ENCODE data around the gene PACRG.

PACRG gene

DNA sequence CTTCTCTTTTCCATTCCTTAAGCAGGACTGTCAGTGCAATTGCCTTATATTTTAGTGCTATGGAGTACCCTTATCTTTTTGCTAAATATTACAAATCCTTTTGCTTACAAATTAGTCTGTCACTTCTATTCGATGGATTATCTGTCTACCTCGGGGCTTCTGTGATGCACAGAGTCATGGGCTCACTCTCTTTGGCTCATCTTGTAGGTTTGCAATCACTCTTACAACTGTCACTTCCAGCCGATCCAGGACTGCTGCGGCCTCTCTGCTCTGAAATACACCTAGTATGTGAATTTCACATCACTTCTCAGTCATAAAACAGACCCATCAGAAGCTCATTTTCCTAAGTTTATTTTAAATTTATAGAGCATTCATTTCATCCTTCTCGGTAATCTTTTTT, 393.5 kb downstream of the PACRG start:
- Histone ChIP-seq H3K27me3 (no peaks in the 10 kb centered on the region), H3K4me3 (no peak overlapping the region), H3K4me2 (no peak overlapping the region), H3K36me3 (no peaks in the 10 kb centered on the region), H3K9me3 (replicated peaks in 1 of 11) (peaks cover 0 to 5% (median 0%) of the 10 kb centered on the region in 11 experiments; a peak in 1 of 22 replicates), H3K4me1 (peaks cover 0 to 5% (median 0%) of the 10 kb centered on the region in 10 experiments; a peak in 2 of 20 replicates), H3K9ac (no peak overlapping the region), H4K20me1 (no peaks in the 10 kb centered on the region), H3K27ac (no peak overlapping the region)
- TF ChIP-seq Cebpa-rat (IDR thresholded peaks at IDR 0.05) = no peak

DNA sequence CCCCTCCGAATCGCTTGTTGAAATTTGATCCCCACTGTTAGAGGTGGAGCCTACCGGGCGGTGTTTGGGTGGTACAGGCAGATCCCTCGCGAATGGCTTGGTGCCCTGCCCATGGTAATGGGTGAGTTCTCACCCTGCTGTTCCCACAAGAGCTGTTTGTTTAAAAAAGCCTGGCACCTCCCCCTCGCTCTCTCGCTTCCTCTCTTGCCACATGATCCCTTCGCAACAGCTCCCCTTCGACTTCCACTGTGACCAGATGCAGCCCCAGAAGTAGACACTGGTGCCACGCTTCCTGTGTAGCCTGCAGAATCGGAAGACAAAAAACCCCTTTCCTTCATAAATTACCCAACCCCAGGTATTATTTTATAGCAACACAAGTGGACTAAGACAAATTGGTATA, 394.6 kb downstream of the PACRG start:
- Histone ChIP-seq H4K20me1 (no peaks in the 10 kb centered on the region), H3K27me3 (no peaks in the 10 kb centered on the region), H3K4me1 (peaks cover 0 to 5% (median 0%) of the 10 kb centered on the region in 10 experiments; a peak in 2 of 20 replicates), H3K9me3 (replicated peaks in 1 of 11) (peaks cover 0 to 5% (median 0%) of the 10 kb centered on the region in 11 experiments; a peak in 1 of 22 replicates), H3K36me3 (no peaks in the 10 kb centered on the region), H3K27ac (no peak overlapping the region), H3K9ac (no peak overlapping the region), H3K4me3 (no peak overlapping the region), H3K4me2 (no peak overlapping the region)
- TF ChIP-seq Cebpa-rat (IDR thresholded peaks at IDR 0.05) = no peak

DNA sequence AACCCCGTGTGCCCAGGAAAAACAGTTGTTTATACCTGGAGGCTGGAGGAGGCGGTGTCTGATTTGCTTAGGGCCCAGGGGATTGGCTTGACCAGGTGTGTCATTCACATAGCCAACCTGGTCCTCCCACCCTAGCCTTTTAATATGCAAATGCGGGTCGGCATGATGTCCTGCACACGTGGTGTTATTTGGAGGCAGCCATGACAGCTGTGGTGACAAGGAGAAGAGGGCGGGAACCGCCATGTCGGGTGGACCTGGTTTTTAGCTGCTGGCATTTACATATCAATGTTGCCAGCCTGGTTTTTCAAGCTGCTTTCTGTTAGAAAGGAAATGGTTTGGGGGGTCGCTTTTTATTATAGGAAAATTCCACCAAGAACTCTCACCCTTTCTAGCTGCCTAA, 395.3 kb downstream of the PACRG start:
- Histone ChIP-seq H3K9me3 (replicated peaks in 1 of 11) (peaks cover 0 to 5% (median 0%) of the 10 kb centered on the region in 11 experiments; a peak in 1 of 22 replicates), H4K20me1 (no peaks in the 10 kb centered on the region), H3K27me3 (no peaks in the 10 kb centered on the region), H3K9ac (no peak overlapping the region), H3K4me2 (no peak overlapping the region), H3K4me3 (no peak overlapping the region), H3K4me1 (peaks cover 0 to 5% (median 0%) of the 10 kb centered on the region in 10 experiments; a peak in 2 of 20 replicates), H3K27ac (no peak overlapping the region), H3K36me3 (no peaks in the 10 kb centered on the region)
- no peak for TF ChIP-seq Cebpa-rat (IDR thresholded peaks at IDR 0.05)

DNA sequence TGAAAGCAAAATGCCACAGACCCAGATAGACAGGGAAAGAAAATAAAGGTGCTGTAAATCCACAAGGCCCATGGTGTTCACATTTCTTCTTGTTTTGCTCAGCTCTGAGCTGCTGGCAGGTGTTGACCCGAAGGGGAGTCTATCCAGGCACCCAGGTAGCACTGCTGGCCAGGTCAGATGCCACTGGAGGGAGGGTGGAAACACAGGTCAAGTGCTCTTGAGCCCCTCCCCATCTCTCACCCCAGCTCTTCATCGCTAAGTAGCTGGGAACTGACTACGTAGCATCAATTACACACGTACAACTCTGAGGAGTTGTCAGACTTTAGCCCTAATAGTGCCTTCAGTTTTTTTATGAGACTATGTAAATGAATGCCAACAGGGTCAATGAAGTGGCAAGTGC, 399.0 kb downstream of the PACRG start:
- no peak for TF ChIP-seq Cebpa-rat (IDR thresholded peaks at IDR 0.05)

DNA sequence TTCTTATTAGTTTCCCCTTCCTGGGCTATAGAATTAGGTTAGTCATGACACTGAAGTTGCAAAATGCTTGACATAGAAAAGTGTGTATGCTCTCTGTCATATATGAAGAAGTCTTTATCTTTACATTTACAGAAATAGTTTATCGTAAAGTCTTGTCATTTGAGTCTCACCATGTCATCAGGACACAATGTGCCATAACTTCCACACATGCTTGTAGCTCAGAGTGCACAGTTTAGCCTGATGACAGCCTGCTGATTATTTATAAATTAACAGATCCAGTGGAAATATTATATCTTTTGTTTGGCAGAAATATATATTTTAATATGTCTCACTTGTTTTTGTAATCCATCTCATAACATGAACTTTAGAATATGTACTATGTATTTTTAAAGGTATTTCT, 399.8 kb downstream of the PACRG start:
- H3K4me1 ChIP-seq = peaks cover 0 to under 1% (median 0%) of the 10 kb centered on the region in 10 experiments; a peak in 1 of 20 replicates

More for the DNA sequence above, 399.0 kb downstream of the PACRG start:
- H3K4me3 ChIP-seq = no peak overlapping the region
- no peak overlapping the region for H3K9ac ChIP-seq
- no peaks in the 10 kb centered on the region for H4K20me1 ChIP-seq
- no peak overlapping the region for H3K4me2 ChIP-seq
- H3K9me3 ChIP-seq (replicated peaks in 1 of 11) = peaks cover 0 to 5% (median 0%) of the 10 kb centered on the region in 11 experiments; a peak in 1 of 22 replicates
- H3K36me3 ChIP-seq = no peaks in the 10 kb centered on the region
- H3K4me1 ChIP-seq = peaks cover 0 to 5% (median 0%) of the 10 kb centered on the region in 10 experiments; a peak in 2 of 20 replicates
- no peak overlapping the region for H3K27ac ChIP-seq
- no peaks in the 10 kb centered on the region for H3K27me3 ChIP-seq

DNA sequence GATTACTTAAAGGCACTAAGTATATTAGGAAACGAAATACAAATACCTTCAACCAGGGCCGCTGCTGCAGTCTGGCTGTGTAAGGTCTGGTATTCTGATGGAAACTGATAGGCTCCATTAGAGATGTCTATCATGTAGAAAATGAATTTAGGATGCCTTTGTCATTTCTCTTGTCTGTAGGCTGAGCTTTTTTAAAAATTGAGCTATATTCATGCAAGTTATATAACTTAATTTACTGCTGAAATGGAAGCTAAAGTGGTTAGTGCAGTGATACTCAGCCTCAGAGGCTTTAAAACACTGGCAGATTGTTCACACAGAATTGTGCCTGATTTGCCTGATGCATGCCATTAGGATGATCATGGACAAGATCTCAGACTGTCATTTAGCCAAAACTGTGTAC, 400.6 kb downstream of the PACRG start:
- H3K27ac ChIP-seq = no peak overlapping the region
- no peak for TF ChIP-seq Cebpa-rat (IDR thresholded peaks at IDR 0.05)
- H4K20me1 ChIP-seq = no peaks in the 10 kb centered on the region
- no peaks in the 10 kb centered on the region for H3K27me3 ChIP-seq
- no peak overlapping the region for H3K4me3 ChIP-seq
- H3K9me3 ChIP-seq (replicated peaks in 1 of 11) = no peaks in the 10 kb centered on the region
- no peaks in the 10 kb centered on the region for H3K4me1 ChIP-seq
- no peak overlapping the region for H3K4me2 ChIP-seq
- H3K36me3 ChIP-seq = no peaks in the 10 kb centered on the region
- H3K9ac ChIP-seq = no peak overlapping the region

More for the DNA sequence above, 399.8 kb downstream of the PACRG start:
- Histone ChIP-seq H4K20me1 (no peaks in the 10 kb centered on the region), H3K9ac (no peak overlapping the region), H3K27ac (no peak overlapping the region), H3K36me3 (no peaks in the 10 kb centered on the region), H3K4me3 (no peak overlapping the region), H3K4me2 (no peak overlapping the region), H3K27me3 (no peaks in the 10 kb centered on the region), H3K9me3 (replicated peaks in 1 of 11) (0 out of 22 replicates have a peak, but pooled peaks cover 0 to under 1% (median 0%) of the 10 kb centered on the region in 11 experiments)
- TF ChIP-seq Cebpa-rat (IDR thresholded peaks at IDR 0.05) = no peak

DNA sequence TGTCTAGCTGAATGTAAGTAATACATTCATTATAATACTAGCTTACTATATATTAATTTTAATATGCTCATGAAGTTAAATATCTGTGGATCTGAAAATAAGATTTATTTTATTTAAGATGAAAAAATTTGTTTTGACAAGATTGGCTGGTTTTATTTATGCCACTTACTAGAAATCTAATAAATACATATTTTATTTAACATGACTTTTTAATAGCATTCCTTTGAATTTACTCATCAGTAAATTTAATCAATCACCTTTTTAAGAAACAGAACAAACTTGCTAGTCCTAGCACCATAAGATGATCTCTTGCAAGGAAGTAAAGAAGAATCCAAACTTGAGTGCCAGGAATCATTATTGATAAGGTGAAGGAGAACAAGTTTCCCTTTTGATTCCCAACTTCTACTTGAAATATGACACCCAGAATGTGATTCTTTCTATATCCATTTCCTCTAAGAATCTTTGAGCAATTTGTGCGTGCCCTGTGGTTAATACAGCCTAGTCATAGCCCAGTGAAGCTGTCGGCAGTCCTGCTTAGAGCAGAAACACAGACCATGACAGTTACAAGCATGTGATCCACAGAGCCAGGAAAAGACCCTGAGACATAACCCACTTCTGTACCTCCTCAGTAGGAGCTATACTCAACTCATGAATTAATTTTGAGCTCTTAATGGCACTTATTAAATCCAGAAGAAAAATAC, 404.4 kb downstream of the PACRG start:
- Histone ChIP-seq H3K4me2 (no peak overlapping the region), H3K4me3 (no peak overlapping the region), H3K9me3 (replicated peaks in 1 of 11) (no peaks in the 10 kb centered on the region), H4K20me1 (no peaks in the 10 kb centered on the region), H3K9ac (no peak overlapping the region), H3K36me3 (no peaks in the 10 kb centered on the region), H3K27ac (no peak overlapping the region), H3K27me3 (no peaks in the 10 kb centered on the region), H3K4me1 (no peaks in the 10 kb centered on the region)
- TF ChIP-seq Cebpa-rat (IDR thresholded peaks at IDR 0.05) = no peak

DNA sequence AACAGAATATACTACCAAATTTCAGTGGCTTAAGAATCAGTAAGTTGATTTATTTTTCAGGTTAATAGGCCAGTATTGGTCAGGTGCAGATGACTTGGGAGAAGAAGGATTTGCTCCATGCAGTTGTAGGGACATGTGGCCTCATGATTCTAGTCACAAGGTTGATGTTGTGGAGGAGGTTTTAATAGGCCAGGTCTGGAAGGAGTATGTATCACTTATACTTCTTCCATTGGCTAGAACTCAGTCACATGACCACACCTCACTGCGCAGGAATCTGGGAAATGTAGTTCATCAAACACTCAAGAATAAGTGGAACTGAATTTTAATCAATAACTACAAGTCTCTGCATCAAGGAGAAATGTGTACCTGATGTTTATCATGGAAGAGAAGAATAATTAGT, 405.2 kb downstream of the PACRG start:
- H3K4me3 ChIP-seq = no peak overlapping the region
- no peaks in the 10 kb centered on the region for H3K36me3 ChIP-seq
- no peak for TF ChIP-seq Cebpa-rat (IDR thresholded peaks at IDR 0.05)

DNA sequence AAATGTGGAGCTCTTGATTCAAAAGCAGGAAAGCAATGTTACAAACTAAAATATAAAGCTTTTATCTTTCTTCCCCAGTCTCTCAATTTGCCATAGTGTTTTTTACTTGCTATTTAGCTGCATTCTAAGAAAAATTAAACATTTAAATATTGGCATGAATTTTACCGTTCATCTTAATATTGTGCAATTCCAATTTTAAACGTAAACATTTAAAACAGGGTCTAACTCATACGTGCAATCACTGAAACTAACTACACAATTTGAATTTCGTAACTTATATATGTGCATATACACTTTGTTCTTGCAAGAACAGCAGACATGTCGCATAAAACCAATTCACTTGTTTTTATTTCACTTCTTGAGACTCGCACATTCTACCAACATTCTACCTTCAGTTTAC, 405.9 kb downstream of the PACRG start:
- no peaks in the 10 kb centered on the region for H3K4me1 ChIP-seq
- H3K4me3 ChIP-seq = no peak overlapping the region
- TF ChIP-seq Cebpa-rat (IDR thresholded peaks at IDR 0.05) = no peak; a peak in 1 of 22 replicates

More for the DNA sequence above, 405.2 kb downstream of the PACRG start:
- Histone ChIP-seq H3K27me3 (no peaks in the 10 kb centered on the region), H3K4me2 (no peak overlapping the region), H4K20me1 (no peaks in the 10 kb centered on the region), H3K4me1 (no peaks in the 10 kb centered on the region), H3K9ac (no peak overlapping the region), H3K27ac (no peak overlapping the region), H3K9me3 (replicated peaks in 1 of 11) (no peaks in the 10 kb centered on the region)

More for the DNA sequence above, 405.9 kb downstream of the PACRG start:
- no peak overlapping the region for H3K4me2 ChIP-seq
- no peak overlapping the region for H3K9ac ChIP-seq
- no peaks in the 10 kb centered on the region for H3K27me3 ChIP-seq
- no peaks in the 10 kb centered on the region for H3K9me3 ChIP-seq (replicated peaks in 1 of 11)
- H4K20me1 ChIP-seq = no peaks in the 10 kb centered on the region
- no peak overlapping the region for H3K27ac ChIP-seq
- no peaks in the 10 kb centered on the region for H3K36me3 ChIP-seq

All from BLaER1 treated with 17β-estradiol and CSF1 and Interleukin-3, amounts not matched to agents 10 nM and 100 nM (cell line).